GM10248 (cell line): Measurements from ENCODE around the gene PCDH15.

Experiments used
- CTCF ChIA-PET: fragments of 300-600 bp; sonication (Branson Sonifier 250); formaldehyde crosslinking; extraction: SDS; loops from one replicate; lab custom pipeline; 2021; ENCODE audit warnings: antibody characterized with exemption; lab: Yijun Ruan, JAX
- POLR2A ChIA-PET: fragments of 350-650 bp; sonication (Branson Sonifier 250); formaldehyde crosslinking; extraction: SDS; loops from one replicate; lab custom pipeline; 2020; ENCODE audit warnings: antibody characterized with exemption; lab: Yijun Ruan, JAX
- DNase-seq: peaks from one replicate; pipeline ENCODE4 v3.0.0; 2012; ENCODE audit errors: extremely low spot score
- CTCF ChIP-seq: IDR thresholded peaks from 2 replicates; pipeline ENCODE4 v1.5.1; 2012; ENCODE audit warnings: mild to moderate bottlenecking, low read depth; ENCODE audit errors: extremely low read depth, missing control alignments, control extremely low read depth

PCDH15 gene

GRCh38 chr10:53843736-53844362, 957.2 kb downstream of the PCDH15 start:
- POLR2A ChIA-PET, result no interaction called here
- DNase-seq, result no peak
- TF ChIP-seq CTCF, result no peak
- CTCF ChIA-PET, result no interaction called here

GRCh38 chr10:53841483-53842145, 959.4 kb downstream of the PCDH15 start:
- POLR2A ChIA-PET, result no interaction called here
- CTCF ChIA-PET, result interaction anchor here (1.4 kb wide), 1 partner anchor 12 kb away, joined by 5 read pairs; no protein-coding TSS in a partner anchor
- no peak for TF ChIP-seq CTCF
- DNase-seq, result no peak

- DNase-seq, result no peak
- ChIA-PET CTCF (interaction anchor here (0.8 to 4.2 kb wide), 5 partner anchors 9 to 562 kb away, joined by 3 to 19 read pairs (median 4); no protein-coding TSS in a partner anchor), POLR2A (no interaction called here)
- TF ChIP-seq CTCF, result no peak
Observed at GRCh38 chr10:53840653-53841052, 960.4 kb downstream of the PCDH15 start.

- no peak for DNase-seq
- ChIA-PET CTCF (interaction anchor here (0.8 to 4.2 kb wide), 5 partner anchors 11 to 563 kb away, joined by 3 to 19 read pairs (median 4); no protein-coding TSS in a partner anchor), POLR2A (no interaction called here)
- peak; percentile 20 for TF ChIP-seq CTCF
Observed at GRCh38 chr10:53839440-53840039, 961.5 kb downstream of the PCDH15 start.

GRCh38 chr10:53836638-53837037, 964.4 kb downstream of the PCDH15 start:
- POLR2A ChIA-PET, result no interaction called here
- no peak for DNase-seq
- no peak for TF ChIP-seq CTCF
- CTCF ChIA-PET, result interaction anchor here (4.2 kb wide), 1 partner anchor 8 kb away, joined by 19 read pairs; no protein-coding TSS in a partner anchor

GRCh38 chr10:53833908-53834307, 967.1 kb downstream of the PCDH15 start:
- CTCF ChIA-PET, result no interaction called here
- POLR2A ChIA-PET, result no interaction called here
- DNase-seq, result no peak
- no peak for TF ChIP-seq CTCF
